GM23338 (cell line): ENCODE data around the gene SMG6. TPM values are rescaled to one million over a fixed set of nuclear protein-coding genes. Genes with fewer than 3 reads are reported as not detected.

Source experiments
- CREB1 ChIP-seq: fragments of 250-450 bp; sonication (Bioruptor Pico); IDR thresholded peaks from 2 replicates; pipeline ENCODE4 v1.5.0; 2020; ENCODE audit warnings: low read depth, mild to moderate bottlenecking, moderate library complexity
- ETS1 ChIP-seq: IDR thresholded peaks from 2 replicates; pipeline ENCODE4 v1.6.1; 2016; ENCODE audit warnings: antibody characterized with exemption
- EZH2 ChIP-seq: fragments of 200-600 bp; sonication (generic); IDR thresholded peaks from one replicate; pipeline ENCODE4 v1.8.0; 2017; ENCODE audit warnings: antibody characterized with exemption, mild to moderate bottlenecking, low read depth; ENCODE audit not compliant: unreplicated experiment
- JUNB ChIP-seq: IDR thresholded peaks from one replicate; pipeline ENCODE4 v1.6.1; 2016; ENCODE audit warnings: antibody characterized with exemption; ENCODE audit not compliant: unreplicated experiment
- POLR2AphosphoS5 ChIP-seq: IDR thresholded peaks from 2 replicates; pipeline ENCODE4 v1.6.1; 2016; ENCODE audit warnings: antibody characterized with exemption, low read depth
- REST ChIP-seq: IDR thresholded peaks from one replicate; pipeline ENCODE4 v1.6.1; 2018; ENCODE audit warnings: antibody characterized with exemption; ENCODE audit not compliant: unreplicated experiment
- ZNF462 ChIP-seq: fragments of 250-450 bp; sonication (Bioruptor Pico); IDR thresholded peaks from 2 replicates; pipeline ENCODE4 v1.5.0; 2020; ENCODE audit warnings: mild to moderate bottlenecking, moderate library complexity
- polyA plus RNA-seq: library from polyadenylated mRNA; unstranded; fragments of >200 nt; fragmentation: Nextera tagmentation; extraction: Ambion mirVana; gene quantifications from 2 replicates; pipeline ENCODE4 v1.2.1, GENCODE V29; 2016
- total RNA-seq: library from RNA; depleted of rRNA; stranded (reverse); fragments of >200 nt; shearing (Covaris generic); gene quantifications from 2 replicates; pipeline ENCODE4 v1.2.3, GENCODE V29; 2014

The SMG6 gene
- total and polyA plus RNA-seq, 2 experiments from 2014 or later, result 10.4 to 43.1 TPM

- no peak for TF ChIP-seq ZNF462 (CRISPR knock-in tag)
- TF ChIP-seq POLR2AphosphoS5, result no peak
- TF ChIP-seq CREB1 (CRISPR knock-in tag), result no peak
- TF ChIP-seq REST, result no peak
- TF ChIP-seq ETS1, result no peak
- TF ChIP-seq EZH2, result no peak
- TF ChIP-seq JUNB, result no peak
Observed at GRCh38 chr17:2016494-2016893, 287.1 kb downstream of the SMG6 start (continued).
